HG03342 (cell line): ENCODE measurements around the gene CACNA1B.
"Not testable (repeated sequence)": the region's sequence is repeated elsewhere in the genome, so short reads cannot be mapped to it uniquely, and the experiment has no call there.

Experiments
- ATAC-seq: cut with Tn5 transposase; IDR thresholded peaks from one replicate; pipeline ENCODE4 v1.9.1; 2021; ENCODE audit warnings: mild to moderate bottlenecking, moderate library complexity; ENCODE audit not compliant: unreplicated experiment

CACNA1B gene

GRCh38 chr9:138126858-138127584 lies 249.4 kb downstream of the CACNA1B start:
- not testable (repeated sequence) for ATAC-seq

- ATAC-seq = not testable (repeated sequence)
Measured at GRCh38 chr9:138128027-138128426, 250.4 kb downstream of the CACNA1B start.

GRCh38 chr9:138129318-138129717 lies 251.7 kb downstream of the CACNA1B start:
- ATAC-seq = not testable (repeated sequence)

GRCh38 chr9:138132946-138133705 lies 255.5 kb downstream of the CACNA1B start:
- ATAC-seq = not testable (repeated sequence)

- not testable (repeated sequence) for ATAC-seq
Measured at GRCh38 chr9:138134581-138134980, 257.0 kb downstream of the CACNA1B start.

- not testable (repeated sequence) for ATAC-seq
Measured at GRCh38 chr9:138139096-138139495, 261.5 kb downstream of the CACNA1B start.

- ATAC-seq = not testable (repeated sequence)
Measured at GRCh38 chr9:138140980-138141379, 263.4 kb downstream of the CACNA1B start.

GRCh38 chr9:138142528-138143244 lies 265.1 kb downstream of the CACNA1B start:
- not testable (repeated sequence) for ATAC-seq

- not testable (repeated sequence) for ATAC-seq
Measured at GRCh38 chr9:138143491-138143890, 265.9 kb downstream of the CACNA1B start.

GRCh38 chr9:138147556-138147955 lies 270.0 kb downstream of the CACNA1B start:
- ATAC-seq = not testable (repeated sequence)

- ATAC-seq = not testable (repeated sequence)
Measured at GRCh38 chr9:138149672-138150656, 272.4 kb downstream of the CACNA1B start.

- ATAC-seq = not testable (repeated sequence)
Measured at GRCh38 chr9:138155788-138156187, 278.2 kb downstream of the CACNA1B start.

- not testable (repeated sequence) for ATAC-seq
Measured at GRCh38 chr9:138166793-138167192, 289.2 kb downstream of the CACNA1B start.
